Vagina (tissue), 2 donors: ENCODE measurements around the gene SMCO1.

Source experiments
- POLR2A ChIP-seq, 2 donors: fragments of 450-650 bp; IDR thresholded peaks; one replicate each; pipeline ENCODE4 v1.6.1; 2017; ENCODE audit warnings: antibody characterized with exemption in 2 of 2, mild to moderate bottlenecking in 2 of 2, moderate library complexity in 2 of 2
- POLR2AphosphoS5 ChIP-seq, 2 donors: sonication (generic); formaldehyde crosslinking; IDR thresholded peaks; one replicate each; pipeline ENCODE4 v1.9.0; 2017; ENCODE audit warnings: antibody characterized with exemption in 2 of 2, mild to moderate bottlenecking in 2 of 2, low read depth in 1 of 2; ENCODE audit not compliant: insufficient read depth in 1 of 2
- TF ChIP-seq, protein P1 (sequence below), 3 experiments: fragments of 450-650 bp in 2 of 3; fragments of 200-600 bp in 1 of 3; sonication (generic) in 1 of 3; IDR thresholded peaks; one replicate each; pipeline ENCODE4 v1.5.1; 2017 to 2019; ENCODE audit warnings: antibody characterized with exemption in 3 of 3, mild to moderate bottlenecking in 2 of 3, moderate library complexity in 2 of 3

DNA sequence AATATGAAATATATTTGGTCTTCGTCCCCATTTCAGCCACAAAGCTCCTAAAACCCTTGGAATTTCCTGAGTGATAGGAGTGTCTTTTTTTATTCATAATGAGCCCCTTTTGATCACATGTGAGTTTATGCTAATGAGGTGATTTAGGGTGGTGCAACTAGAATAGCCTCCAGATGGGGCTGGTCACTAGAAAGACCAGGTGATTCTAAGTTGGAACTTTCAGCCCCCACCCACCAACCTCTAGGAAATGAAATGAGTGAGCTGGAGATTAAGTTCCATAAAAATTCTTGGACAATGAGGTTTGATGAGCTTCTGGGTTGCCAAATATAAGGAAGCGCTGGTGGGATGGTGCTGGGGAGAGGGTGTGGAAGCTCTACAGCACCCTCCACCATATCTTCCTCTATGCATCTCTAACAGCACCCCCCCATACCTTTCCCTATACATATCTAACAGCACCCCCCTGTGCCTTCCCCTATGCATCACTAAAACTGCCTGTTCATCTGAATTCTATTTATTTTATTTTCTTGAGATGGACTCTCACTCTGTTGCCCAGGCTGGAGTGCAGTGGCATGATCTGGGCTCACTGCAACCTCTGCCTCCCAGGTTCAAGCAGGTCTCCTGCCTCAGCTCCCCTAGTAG is 2.1 kb upstream of the SMCO1 start:
- TF ChIP-seq, protein P1, sequence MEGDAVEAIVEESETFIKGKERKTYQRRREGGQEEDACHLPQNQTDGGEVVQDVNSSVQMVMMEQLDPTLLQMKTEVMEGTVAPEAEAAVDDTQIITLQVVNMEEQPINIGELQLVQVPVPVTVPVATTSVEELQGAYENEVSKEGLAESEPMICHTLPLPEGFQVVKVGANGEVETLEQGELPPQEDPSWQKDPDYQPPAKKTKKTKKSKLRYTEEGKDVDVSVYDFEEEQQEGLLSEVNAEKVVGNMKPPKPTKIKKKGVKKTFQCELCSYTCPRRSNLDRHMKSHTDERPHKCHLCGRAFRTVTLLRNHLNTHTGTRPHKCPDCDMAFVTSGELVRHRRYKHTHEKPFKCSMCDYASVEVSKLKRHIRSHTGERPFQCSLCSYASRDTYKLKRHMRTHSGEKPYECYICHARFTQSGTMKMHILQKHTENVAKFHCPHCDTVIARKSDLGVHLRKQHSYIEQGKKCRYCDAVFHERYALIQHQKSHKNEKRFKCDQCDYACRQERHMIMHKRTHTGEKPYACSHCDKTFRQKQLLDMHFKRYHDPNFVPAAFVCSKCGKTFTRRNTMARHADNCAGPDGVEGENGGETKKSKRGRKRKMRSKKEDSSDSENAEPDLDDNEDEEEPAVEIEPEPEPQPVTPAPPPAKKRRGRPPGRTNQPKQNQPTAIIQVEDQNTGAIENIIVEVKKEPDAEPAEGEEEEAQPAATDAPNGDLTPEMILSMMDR (IDR thresholded peaks at IDR 0.05): no peak
- TF ChIP-seq POLR2AphosphoS5 (IDR thresholded peaks at IDR 0.05; ENCODE audit: insufficient read depth in 1 of 2, low read depth in 1 of 2): no peak
- no peak for TF ChIP-seq POLR2A (IDR thresholded peaks at IDR 0.05)
